GM03348 (cell line): ENCODE results near the gene CELF1.

Experiments
- DNase-seq: peaks from one replicate; pipeline ENCODE4 v3.0.0; 2012; ENCODE audit warnings: low spot score

The CELF1 gene

GRCh38 chr11:47508240-47508957 lies 44.5 kb downstream of the CELF1 start:
- DNase-seq = no peak

GRCh38 chr11:47507563-47508239 lies 45.2 kb downstream of the CELF1 start:
- no peak for DNase-seq

GRCh38 chr11:47506795-47507562 lies 46.0 kb downstream of the CELF1 start:
- DNase-seq = peak; percentile 36

- DNase-seq = no peak
These were observed 46.6 kb downstream of the CELF1 start for GRCh38 chr11:47506373-47506772.

DNA sequence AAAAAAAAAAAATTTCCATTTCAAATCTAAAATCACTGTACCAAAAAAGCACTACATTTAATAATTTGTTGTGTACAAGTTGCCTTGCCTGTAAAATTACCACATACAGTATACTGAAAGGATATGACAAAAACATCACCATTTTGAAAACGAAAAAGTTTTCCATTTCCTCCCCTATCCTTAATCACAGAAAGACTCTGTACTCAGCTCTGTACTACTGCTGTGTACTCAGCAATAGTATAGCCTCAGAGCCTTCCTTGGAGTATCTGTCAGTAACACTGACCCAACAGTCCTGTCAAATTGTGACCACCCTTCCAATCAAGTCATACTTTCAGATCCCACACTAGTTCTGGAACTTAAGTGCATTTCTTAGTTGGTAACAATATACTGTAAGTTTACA lies 48.0 kb downstream of the CELF1 start:
- DNase-seq = no peak

GRCh38 chr11:47503227-47503626 lies 49.7 kb downstream of the CELF1 start:
- no peak for DNase-seq

- DNase-seq = no peak
These were observed 50.2 kb downstream of the CELF1 start for GRCh38 chr11:47502767-47503166.

DNA sequence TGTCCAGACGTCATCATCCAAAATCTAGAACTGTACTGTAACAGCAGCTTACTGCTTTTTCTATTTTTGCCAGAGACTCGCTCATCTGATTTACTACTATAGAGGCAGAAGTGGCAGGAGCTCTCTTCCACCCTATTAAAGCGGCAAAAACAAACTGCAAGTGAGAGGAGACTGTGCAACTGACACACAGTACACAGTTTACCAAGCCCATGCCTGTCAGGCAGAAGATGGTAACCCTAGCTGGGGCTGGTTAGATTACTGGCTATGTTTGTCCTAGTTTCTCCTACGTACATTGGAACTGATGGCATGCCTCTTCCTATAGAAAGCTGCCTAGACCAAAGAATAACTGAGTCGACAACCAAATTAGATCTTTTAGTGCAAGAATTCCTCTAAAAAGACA lies 51.8 kb downstream of the CELF1 start:
- DNase-seq = no peak

- DNase-seq = no peak
These were observed 52.8 kb downstream of the CELF1 start for GRCh38 chr11:47500121-47500520.

GRCh38 chr11:47499614-47500013 lies 53.3 kb downstream of the CELF1 start:
- no peak for DNase-seq

DNA sequence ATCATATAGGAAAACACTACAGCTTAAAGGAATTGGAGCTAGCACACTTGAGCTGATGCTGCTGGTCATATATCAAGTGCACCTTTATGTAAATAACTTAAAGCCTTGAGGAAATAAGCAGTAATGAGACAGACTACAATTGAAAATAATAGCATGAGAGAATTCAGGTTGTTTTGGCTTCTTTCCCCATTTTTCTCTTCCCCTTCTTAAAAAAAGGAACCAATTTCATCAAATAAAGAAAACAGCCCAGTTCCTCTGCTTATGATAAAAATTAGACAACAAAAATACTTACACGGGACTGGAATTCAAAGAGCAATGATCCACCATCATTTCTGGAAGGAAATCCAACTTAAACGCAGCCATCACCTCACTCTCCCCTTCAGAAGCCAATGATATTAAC lies 53.8 kb downstream of the CELF1 start:
- no peak for DNase-seq

GRCh38 chr11:47498584-47499152 lies 54.3 kb downstream of the CELF1 start:
- no peak for DNase-seq

- DNase-seq = no peak
These were observed 54.8 kb downstream of the CELF1 start for GRCh38 chr11:47498149-47498548.

DNA sequence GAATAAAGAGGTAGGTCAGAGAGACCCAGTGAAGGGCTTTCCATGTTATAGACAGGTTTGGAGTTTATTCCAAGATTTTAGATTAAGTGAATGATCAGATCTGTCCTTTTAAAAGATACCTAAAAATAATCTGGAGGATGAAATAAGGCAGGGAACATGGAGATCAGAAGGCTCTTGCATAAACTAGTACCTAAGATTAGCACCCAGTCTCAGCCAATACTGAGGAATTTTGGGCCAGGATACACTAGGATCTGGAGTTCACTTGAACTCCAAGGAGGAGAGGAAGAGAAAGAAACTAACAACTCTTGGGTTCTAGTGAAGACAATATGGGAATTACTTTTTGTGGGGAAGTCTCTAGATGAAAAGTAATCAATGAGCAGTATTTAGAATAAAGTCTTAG lies 56.1 kb downstream of the CELF1 start:
- DNase-seq = no peak

- DNase-seq = peak; percentile 31
These were observed 57.1 kb downstream of the CELF1 start for GRCh38 chr11:47495856-47496217.

DNA sequence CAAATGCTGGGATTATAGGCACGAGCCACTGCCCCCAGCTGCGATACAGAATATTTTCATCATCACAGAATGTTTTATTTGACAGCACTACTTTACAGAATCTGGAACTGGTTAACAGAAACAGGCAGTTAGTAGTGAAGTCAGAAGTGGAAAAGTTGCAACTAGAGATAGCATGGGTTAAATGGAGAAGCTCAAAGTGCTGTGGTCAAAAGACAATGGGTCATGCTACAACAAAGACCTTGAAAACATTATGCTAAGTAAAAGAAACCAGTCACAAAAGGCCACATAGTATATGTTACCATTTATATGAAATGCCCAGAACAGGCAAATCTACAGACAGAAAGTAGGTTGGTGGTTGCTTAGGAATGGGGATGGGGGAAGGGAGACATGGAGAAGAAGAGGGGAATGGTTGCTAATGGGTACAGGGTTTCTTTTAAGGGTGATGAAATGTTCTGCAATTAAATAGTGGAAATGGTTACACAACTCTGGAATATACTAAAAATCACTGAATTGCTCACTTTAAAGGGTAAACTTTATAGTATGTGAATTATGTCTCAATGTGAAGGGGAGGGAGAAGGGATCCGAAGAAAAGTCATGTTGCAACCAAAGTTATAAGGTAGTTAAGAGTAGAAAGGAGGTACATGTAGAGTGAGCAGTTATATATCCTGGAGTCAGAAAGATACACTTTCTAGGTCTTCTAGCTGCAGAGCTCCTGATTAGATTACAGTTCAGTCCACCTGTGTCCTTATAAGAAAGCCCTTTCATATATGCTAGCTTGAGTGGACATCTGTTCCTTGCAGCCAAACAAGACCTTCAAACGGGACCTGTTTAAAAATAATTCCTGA lies 57.7 kb downstream of the CELF1 start:
- DNase-seq = peak; percentile 54

DNA sequence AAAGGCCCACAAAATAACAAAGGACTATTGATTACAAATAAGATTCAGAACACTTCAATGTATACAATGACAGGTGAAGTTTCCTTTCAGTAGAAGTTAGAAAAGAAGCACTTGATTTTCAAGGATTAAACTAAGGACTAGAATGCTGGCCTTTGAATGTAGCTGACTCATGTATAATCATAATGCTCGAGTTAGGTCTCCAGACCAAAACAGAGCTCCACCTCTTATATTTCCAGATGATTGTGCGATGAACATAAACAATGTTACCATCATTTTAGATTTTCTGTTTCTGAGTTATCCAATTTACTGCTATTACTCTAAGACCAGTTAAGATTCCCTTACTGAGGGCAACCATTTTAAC lies 63.6 kb downstream of the CELF1 start:
- DNase-seq = no peak

- DNase-seq = no peak
These were observed 64.1 kb downstream of the CELF1 start for GRCh38 chr11:47488674-47489394.

DNA sequence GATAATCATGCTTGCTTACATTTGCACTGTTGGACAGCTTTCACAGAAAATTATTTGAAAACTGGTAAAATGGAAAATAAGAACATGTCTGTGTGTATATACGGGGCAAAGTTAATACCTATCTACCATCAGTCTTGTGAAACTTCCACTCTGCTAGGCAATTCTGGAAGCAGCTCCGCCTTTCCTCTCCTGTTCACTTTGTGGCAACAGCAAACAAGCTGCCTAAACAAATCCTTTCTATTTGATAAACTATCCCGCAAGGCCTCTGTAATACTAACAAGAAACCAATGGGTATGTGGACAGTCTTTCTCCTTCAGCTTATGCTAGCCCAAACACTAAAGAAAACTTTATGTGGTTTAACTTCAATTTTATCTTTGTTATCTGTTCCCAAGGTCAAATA lies 64.8 kb downstream of the CELF1 start:
- no peak for DNase-seq

DNA sequence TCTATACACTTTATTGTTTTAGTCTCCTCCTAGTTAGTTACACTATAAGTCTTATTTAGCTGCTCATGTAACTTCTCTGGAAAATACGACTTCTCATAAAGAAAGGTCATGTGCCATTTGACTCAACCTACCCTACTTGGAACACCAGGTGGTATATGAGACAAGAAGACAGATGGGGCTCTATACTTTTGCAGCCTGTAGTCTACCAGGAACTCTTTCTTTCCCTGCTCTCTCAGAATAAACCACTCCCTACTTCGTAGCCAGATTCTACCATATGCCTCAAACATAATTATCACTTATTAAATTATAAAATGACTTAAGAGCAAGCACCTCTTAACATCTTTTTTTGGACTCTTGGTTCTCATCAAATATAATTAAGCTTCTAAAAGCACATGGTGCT lies 65.5 kb downstream of the CELF1 start:
- DNase-seq = no peak

DNA sequence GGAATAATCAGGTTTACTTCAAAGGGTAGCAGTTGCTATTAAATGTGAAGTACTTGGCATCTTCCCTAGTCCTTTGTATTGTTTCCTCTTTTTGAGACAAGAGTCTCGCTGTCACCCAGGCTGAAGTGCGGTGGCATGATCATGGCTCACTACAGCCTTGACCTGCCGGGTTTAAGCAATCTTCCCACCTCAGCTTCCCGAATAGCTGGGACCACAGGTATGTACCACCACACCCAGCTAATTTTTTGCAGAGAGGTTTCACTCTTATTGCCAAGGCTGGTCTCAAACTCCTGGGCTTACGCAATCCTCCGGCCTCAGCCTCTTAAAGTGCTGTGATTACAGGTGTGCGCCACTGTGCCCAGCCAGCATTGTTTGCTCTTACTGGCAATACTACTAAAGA lies 67.8 kb downstream of the CELF1 start:
- no peak for DNase-seq
